ENCODE measurements around the gene DENND5B.
"Not testable (repeated sequence)": the region's sequence is repeated elsewhere in the genome, so short reads cannot be mapped to it uniquely, and the experiment has no call there.

DENND5B gene

DNA sequence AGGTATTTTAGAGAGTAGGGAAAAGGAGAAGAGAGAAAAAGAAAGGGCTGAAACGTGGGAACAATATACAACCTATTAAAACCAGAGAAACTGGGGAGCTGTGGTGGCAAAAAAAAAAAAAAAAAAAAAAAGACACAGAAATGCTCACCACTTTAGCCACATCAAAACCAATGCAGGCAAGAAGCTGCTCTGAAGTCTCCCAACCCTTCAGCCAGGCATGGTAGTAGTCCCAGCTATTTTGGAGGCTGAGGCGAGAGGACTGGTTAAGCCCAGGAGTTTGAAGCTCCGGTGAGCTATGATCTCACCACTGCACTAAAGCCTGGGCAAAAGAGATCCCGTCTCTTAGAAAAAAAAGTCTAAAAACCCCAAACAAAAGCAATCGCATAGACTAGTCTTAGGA, 33.2 kb downstream of the DENND5B start:
- DNase-seq (ENCODE audit: low read depth in 2 of 2): no peak

DNA sequence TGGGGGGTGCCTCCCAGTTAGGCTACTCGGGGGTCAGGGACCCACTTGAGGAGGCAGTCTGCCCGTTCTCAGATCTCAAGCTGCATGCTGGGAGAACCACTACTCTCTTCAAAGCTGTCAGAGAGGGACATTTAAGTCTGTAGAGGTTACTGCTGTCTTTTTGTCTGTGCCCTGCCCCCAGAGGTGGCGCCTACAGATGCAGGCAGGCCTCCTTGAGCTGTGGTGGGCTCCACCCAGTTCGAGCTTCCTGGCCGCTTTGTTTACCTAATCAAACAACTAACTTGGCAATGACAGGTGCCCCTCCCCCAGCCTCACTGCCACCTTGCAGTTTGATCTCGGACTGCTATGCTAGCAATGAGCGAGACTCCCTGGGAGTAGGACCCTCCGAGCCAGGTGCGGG, 35.5 kb downstream of the DENND5B start:
- DNase-seq (ENCODE audit: low read depth in 2 of 2): not testable (repeated sequence)

DNA sequence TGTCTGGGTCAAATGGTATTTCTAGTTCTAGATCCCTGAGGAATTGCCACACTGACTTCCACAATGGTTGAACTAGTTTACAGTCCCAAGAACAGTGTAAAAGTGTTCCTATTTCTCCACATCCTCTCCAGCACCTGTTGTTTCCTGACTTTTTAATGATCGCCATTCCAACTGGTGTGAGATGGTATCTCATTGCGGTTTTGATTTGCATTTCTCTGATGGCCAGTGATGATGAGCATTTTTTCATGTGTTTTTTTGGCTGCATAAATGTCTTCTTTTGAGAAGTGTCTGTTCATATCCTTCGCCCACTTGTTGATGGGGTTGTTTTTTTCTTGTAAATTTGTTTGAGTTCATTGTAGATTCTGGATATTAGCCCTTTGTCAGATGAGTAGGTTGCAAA, 40.3 kb downstream of the DENND5B start:
- not testable (repeated sequence) for DNase-seq (ENCODE audit: low read depth in 2 of 2)

DNA sequence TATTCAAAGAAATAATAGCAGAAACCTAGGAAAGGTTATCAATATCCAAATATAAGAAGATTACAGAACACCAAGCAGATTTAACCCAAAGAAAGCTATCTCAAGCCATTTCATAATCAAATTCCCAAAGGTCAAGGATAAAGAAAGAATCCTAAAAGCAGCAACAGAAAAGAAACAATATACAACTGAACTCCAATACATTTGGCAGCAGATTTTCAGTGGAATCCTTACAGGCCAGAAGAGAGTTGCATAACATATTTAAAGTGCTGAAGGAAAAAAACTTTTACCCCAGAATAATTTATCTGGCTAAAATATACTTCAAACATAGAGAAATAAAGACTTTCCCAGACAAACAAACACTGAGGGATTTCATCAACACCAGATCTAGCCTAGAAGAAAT, 54.3 kb downstream of the DENND5B start:
- no peak for DNase-seq (ENCODE audit: low read depth in 2 of 2)

DNA sequence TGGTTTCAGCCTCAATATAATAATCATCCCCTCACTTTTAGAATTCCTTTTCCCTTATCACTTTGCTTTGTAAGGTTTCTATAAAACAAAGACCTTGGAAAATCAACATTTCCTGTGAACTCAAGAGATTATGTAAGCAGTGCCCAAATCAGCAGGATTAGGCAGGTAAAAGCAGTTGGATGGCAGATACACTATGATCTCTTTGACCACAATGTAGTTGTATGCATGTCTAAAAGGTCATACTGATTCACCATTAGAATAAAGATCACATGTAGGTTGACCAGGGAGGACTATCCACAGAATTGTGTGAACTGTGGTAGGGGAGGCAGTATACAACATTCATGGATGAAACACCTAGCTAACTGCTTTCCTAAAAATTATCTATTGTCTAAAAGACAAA, 57.5 kb downstream of the DENND5B start:
- DNase-seq (ENCODE audit: low read depth in 2 of 2): no peak

DNA sequence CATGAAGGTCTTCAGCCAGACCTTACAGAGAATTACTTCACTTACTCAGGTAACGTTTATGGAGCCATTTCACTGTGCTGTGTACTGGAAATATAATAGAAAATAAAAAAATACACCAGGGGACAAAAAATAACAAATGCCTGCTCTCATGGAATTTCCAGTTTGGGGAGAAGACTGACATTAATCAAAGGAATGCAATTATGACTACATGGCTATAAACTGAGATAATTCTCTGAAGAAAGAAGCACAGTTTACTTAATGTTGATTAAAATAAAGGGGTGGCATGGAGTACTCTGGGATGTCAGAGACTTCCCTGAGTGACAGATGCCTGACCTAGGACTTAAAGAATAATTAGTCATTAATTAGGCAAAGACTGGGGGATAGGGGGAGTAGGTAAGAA, 59.0 kb downstream of the DENND5B start:
- DNase-seq (ENCODE audit: low read depth in 2 of 2): no peak

DNA sequence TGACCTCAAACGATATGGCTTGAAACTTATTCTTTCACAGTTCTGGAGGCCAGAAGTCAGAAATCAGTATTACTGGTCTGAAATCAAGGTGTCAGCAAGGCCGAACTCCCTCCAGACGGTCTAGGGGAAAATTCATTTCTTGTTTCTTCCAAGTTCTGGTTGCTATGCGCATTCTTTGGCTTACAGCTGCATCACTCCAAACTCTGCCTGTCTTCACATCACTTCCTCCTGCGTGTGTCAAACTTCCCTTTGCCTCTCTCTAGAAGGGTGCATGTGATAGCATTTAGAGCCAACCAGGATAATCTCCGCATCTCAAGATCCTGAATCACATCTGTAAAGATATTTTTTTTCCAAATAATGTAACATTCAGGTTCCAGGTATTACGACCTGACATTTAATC, 62.8 kb downstream of the DENND5B start:
- no peak for DNase-seq (ENCODE audit: low read depth in 2 of 2)

DNA sequence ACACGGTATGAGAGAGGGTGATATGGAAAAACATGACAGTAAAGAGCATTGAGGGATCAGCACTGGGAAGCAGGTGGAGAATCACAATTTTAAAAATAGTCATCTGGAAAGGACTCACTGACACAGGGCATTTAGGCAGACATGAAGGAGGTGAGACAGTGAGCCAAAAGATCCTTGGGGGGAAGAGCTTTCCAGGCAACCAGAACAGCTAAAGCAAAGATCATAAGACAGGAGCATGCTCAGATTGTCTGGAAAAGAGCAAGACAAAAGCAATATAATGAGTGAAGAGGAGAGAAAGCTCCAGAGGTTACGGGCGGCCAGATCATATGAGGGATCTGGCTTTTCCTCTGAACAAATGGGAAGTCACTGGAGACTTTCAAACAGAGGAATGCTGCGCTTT, 63.9 kb downstream of the DENND5B start:
- DNase-seq (ENCODE audit: low read depth in 2 of 2): no peak

DNA sequence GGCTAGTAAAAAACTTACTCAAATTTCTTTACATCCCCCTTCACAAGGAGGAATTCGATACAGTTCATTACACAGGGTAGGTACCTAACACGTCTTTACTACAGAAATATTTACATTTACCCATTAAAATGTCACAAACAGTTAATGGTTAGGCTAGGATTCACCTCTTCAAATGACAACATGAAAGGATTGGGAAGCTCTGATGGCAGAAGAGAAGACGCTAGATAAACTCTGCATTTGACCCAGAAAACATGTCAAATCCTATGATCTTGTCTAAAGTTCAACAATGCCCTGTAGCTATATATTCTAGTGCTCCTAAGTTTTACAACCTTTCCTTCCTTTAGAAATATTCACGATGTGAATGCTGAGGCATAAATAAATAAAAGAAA, 64.8 kb downstream of the DENND5B start:
- DNase-seq (ENCODE audit: low read depth in 2 of 2): no peak

DNA sequence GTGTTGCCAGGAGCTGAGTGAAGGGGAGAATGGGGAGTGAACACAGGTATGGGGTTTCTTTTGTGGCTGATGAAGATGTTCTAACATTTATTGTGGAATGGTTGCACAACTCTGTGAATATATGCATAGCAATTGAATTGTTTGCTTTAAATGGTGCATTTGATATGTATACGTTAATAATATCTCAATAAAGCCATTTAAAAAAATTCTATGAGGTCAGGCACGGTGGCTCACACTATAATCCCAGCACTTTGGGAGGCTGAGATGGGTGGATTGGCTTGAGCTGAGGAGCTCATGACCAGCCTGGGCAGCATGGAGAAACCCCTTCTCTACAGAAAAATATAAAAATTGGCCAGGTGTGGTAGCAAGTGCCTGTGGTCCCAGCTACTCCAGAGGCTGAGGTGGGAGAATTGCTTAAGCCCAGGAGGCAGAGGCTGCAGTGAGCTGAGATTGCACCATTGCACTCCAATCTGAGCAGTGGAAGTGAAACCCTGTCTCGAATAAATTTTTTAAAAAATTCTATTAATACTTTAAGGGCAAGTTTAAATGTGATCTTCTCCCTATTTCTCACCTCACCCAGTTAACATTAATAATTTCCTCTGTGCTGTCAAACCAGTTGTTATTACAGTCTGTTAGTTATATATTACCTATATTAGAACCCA, 65.3 kb downstream of the DENND5B start:
- no peak for DNase-seq (ENCODE audit: low read depth in 2 of 2)

DNA sequence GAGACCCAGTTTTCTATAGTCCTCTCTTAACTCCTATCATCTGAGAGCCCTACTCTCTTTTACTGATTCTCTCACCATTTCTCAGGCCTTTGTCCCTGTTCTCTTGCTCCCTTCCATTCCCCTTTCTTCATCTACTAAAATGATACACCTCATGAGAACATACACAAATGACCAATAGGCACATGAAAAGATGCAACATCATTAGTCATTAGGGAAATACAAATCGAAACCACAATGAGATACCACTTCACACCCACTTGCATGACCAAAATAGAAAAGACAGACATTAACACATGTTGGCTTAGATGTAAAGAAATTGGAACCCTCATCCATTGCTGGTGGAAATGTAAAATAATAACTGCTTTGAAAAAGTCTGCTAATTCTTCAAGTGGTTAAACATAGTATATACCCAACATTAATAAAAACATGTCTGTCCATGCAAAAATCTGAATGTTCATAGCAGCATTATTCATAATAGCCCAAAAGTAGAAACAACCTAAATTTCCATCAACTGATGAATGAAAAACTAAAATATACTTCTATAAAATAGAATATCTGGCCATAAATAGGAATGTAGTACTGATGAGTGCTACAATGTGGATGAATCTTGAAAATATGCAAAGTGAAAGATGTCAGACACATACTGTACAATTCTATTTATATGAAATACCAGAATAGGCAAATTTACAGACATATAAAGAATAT, 66.0 kb downstream of the DENND5B start:
- no peak for DNase-seq (ENCODE audit: low read depth in 2 of 2)

DNA sequence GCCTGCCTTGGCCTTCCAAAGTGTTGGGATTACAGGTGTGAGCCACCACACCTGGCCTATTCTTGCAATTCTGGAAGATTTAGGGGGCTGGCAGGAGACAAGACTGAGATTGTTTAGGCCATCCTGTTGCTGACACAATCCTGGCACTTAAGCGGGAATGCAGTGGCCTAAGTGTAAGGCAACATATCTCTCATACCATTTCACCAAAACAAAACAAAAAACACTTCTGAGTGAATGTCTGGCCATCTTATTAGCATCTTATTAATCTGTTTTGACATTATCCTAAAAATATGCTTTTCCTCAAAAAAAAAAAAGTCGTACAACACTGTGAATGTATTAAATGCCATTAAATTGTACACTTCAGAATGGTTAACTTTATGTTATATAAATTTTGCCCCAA, 67.6 kb downstream of the DENND5B start:
- DNase-seq (ENCODE audit: low read depth in 2 of 2): no peak

DNA sequence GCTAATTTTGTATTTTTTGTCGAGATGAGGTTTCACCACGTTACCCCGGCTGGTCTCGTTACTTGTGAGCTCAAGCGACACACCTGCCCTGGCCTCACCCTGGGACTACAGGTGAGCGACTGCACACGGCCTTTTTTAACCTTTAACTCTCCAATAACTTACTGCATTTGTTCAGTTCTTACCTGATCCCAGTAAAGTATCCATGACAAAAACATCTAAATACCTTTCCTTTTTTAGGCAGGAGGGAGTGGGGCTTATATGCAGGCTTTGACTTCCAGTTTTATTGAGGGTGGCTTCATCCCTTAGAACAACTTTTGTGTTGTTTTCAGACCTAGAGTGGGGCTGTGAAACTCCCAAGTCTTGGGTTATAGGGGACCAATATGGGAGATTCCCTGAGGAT, 68.3 kb downstream of the DENND5B start:
- DNase-seq (ENCODE audit: low read depth in 2 of 2): no peak

DNA sequence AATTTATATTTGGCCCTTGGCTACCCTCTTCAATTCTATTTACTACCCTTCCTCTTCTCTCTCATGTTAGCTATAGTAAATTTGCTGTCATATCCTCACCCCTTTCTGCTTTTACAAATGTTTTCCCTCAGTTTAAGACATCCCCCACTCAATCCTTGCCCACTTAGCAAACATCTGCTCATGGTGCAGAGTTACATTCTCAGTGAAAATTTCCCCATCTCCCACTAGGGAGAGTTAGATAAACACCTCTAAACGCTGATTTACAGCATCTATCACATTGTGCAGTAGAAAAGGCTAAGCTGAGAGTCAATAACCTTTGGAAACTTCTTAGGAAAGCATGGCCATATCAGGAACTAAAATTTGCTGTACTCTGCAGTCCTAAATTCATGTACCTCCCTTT, 69.0 kb downstream of the DENND5B start:
- no peak for DNase-seq (ENCODE audit: low read depth in 2 of 2)

DNA sequence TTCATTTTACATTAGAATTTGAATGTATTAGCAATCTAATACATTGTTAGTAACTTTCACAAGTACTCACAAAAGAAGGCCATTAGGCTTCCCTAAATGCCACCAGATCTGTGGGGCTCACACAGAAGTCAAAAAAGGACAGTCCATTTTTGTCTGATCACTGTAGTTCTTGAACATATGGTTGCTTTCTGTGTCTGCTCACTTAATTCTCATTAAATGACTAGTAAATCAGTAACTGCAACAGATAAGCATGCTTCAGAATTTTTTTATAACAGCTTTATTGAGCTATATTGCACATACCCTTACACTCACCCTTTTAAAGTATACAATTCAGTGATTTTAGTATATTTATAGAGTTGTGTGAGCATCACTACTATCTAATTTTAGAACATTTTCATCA, 71.4 kb downstream of the DENND5B start:
- no peak for DNase-seq (ENCODE audit: low read depth in 2 of 2)

DNA sequence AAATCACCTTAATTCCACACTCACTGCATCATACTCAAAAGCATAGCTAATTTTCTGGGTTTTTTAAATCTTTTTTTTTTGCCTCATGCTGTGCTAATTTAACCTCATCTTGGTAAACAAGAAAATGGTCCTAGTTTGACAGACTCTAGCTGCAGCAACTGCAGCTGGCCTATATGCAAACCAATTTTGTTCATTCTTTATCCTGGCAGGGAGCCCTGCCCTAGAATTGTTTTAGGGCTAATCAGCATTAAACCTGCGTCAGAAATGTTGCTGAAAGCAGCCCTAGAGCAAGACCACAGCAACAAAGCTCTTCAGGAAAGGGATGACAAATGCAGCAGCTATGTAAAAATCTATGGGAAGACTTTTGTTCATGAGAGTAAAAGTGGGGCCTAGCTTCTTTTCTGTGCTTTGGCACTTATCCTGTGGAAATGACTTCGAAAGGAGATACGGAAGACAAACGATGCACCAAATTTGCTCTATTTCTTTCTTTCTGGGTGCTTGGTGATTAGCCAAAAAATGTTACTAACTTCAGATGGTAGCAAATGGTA, 72.2 kb downstream of the DENND5B start:
- DNase-seq (ENCODE audit: low read depth in 2 of 2): peak; percentile 100

DNA sequence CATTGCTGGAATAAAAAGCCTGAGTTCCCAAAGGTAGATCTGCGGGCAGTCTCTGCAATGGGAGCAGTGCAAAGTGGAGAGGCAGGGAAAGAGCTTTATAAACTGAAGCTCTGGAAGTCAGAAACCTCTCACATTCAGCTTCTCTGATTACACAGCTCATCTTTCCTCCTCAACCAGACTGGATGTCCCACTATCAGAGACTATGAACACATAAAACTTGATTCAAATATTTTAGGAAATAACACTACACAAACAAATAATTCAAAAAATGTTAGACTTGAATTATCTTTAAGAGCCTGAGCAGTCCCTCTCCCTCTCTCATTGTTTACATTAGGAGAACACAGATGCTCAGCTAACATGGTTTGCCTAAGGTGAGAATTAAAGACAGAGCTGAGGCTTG, 72.9 kb downstream of the DENND5B start:
- DNase-seq (ENCODE audit: low read depth in 2 of 2): no peak

DNA sequence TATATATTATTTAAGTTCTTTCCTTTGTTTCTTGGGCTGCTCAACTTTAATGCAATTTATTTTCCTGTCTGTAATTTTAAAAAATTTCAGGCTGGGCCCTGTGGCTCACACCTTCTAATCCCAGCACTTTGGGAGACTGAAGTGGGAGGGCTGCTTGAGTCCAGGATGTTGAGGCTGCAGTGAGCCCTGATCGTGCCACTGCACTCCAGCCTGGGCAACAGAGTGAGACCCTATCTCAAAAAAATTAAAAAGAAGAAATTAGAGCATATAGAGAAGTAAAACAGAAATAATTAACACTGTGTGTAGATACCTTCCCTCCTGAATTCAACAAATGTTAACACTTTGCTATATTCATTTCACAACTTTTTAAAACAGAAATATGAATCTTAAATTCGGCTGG, 74.2 kb downstream of the DENND5B start:
- DNase-seq (ENCODE audit: low read depth in 2 of 2): no peak

DNA sequence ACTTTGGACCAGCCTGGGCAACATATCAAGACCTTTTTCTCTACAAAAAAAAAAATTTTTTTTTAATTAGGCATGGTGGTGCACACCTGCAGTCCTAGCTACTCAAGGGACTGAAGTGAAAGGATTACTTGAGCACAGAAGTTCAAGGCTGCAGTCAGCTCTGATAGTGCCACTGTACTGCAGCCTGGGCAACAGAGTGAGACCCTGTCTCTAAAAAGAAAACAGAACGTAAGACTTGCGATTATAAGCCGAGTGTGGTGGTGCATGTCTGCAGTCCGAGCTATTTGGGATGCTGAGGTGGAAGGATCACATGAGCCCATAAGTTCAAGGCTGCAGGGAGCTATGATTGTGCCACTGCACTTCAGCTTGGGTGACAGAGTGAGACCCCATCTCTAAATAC, 76.0 kb downstream of the DENND5B start:
- no peak for DNase-seq (ENCODE audit: low read depth in 2 of 2)

DNA sequence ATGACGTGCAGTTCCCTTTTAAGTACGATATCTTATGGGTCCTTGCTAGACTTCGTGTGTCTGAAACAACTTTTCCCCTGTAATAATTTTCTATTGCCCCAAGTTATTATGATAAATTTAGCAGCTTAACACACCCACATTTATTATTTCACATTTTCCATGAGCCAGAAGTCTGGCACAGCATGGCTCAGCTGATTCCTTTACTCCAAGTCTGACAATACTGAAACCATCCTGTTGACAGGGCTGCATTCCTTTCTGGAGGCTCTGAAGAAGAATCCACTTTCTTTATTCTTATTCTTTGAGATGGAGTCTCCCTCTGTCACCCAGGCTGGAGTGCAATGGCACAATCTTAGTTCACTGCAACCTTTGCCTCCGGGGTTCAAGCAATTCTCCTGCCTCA, 80.9 kb downstream of the DENND5B start:
- no peak for DNase-seq (ENCODE audit: low read depth in 2 of 2)

DNA sequence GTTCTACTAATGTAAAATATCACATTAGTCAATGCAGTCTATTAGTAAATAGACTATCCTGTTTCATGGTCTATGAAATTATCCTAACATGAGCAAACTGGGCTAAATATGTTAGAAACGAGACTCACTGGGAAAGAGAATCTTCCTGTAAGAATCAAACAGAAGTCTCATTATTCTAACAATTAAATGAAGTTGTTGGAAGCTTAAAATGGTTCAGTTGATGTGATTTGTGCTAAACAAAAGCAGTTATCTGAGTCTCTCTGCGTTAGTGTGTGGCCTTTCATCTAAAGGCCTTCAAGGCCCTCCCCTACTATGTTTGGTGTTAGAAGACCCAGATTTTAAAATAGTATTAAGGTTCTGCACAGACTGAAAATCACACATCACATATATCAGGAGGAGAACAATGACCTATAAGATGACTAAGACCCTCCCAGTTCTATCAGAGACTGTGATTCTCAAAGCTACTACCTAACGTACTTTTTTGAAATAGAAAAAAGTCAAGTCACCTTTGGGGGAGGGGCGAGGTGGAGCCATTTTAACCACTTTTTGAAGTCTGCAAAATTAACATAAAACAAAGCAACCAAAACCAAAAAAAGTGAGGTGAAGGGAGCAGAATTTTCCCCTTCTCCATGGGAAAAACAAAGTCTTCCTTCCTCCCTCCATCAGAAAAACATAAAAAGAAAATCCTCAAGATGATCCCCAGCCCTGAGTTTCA, 82.3 kb downstream of the DENND5B start:
- no peak for DNase-seq (ENCODE audit: low read depth in 2 of 2)

DNA sequence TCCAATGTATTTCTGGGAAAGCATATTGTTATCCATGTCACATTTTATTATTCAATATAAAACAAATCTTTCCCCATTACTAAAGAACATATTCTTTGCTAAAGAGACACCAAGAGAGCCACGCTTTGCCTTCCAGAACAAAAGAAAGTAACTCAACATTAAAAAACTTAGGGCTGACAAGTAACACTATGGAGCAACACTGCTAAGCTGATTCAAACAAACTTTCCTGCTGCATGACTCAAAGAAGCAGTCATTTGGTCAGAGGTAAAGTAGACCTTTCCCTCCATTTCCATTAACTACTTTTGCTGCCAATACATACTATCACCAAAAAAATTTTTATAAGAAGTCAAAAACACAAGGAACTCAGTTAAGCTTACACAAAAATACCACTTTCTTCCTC, 83.0 kb downstream of the DENND5B start:
- DNase-seq (ENCODE audit: low read depth in 2 of 2): no peak
